Thyroid gland (tissue), 4 donors: Measurements from ENCODE around the gene GABPB1.
"Not testable (repeated sequence)": the region's sequence is repeated elsewhere in the genome, so short reads cannot be mapped to it uniquely, and the experiment has no call there.

Experiments used
- CTCF ChIP-seq, 6 experiments: fragments of 200-600 bp in 3 of 6; fragments of 450-650 bp in 3 of 6; sonication (generic) in 3 of 6; IDR thresholded peaks; one replicate each; pipeline ENCODE4 v1.5.1; 2016 to 2019; ENCODE audit warnings: antibody characterized with exemption in 6 of 6, mild to moderate bottlenecking in 2 of 6, inconsistent platforms in 1 of 6, moderate library complexity in 1 of 6
- POLR2A ChIP-seq, 2 donors: fragments of 450-650 bp; IDR thresholded peaks; one replicate each; pipeline ENCODE4 v1.6.1; 2017; ENCODE audit warnings: antibody characterized with exemption in 2 of 2, mild to moderate bottlenecking in 2 of 2, moderate library complexity in 1 of 2

GRCh38 chr15:50379413-50379812 lies 24.4 kb upstream of the GABPB1 start:
- TF ChIP-seq CTCF, POLR2A (IDR thresholded peaks at IDR 0.05): not testable (repeated sequence)
